OCI-LY7 (cell line): ENCODE results near the gene XAB2. TPM values are rescaled to one million over a fixed set of nuclear protein-coding genes. Genes with fewer than 3 reads are reported as not detected.

Experiments used
- BruUV-seq: library from RNA; stranded (reverse); fragments of 400-500 nt; replicated peaks from 2 replicates; lab custom pipeline; 2021; lab: Mats Ljungman, UMichigan
- CTCF ChIA-PET: fragments of 300-600 bp; sonication (Branson Sonifier 250); formaldehyde crosslinking; loops from one replicate; lab custom pipeline; 2022; ENCODE audit warnings: antibody characterized with exemption; ENCODE audit not compliant: unreplicated experiment; lab: Charles Lee
- POLR2A ChIA-PET: fragments of 300-600 bp; sonication (Branson Sonifier 250); formaldehyde crosslinking; loops from one replicate; lab custom pipeline; 2022; ENCODE audit warnings: antibody characterized with exemption; lab: Charles Lee
- DNase-seq: peaks from one replicate; pipeline ENCODE4 v3.0.0-alpha.2; 2015; ENCODE audit warnings: low spot score
- H2AFZ ChIP-seq: fragments of 200-600 bp; sonication (generic), shearing (Covaris generic); 2 replicates; pipeline ENCODE4 v1.6.1; 2014; ENCODE audit warnings: mild to moderate bottlenecking, antibody characterized with exemption, low read length, moderate library complexity
- H3K27ac ChIP-seq: fragments of 200-600 bp; sonication (generic); 2 replicates; pipeline ENCODE4 v1.5.1; 2014; ENCODE audit warnings: mixed run types, low read depth, mild to moderate bottlenecking, moderate library complexity, low read length, inconsistent platforms; ENCODE audit not compliant: poor library complexity, severe bottlenecking
- H3K36me3 ChIP-seq: fragments of 200-600 bp; sonication (generic); 2 replicates; pipeline ENCODE4 v1.6.1; 2014; ENCODE audit warnings: mild to moderate bottlenecking, antibody characterized with exemption, low read length, moderate library complexity, mixed read lengths; ENCODE audit not compliant: insufficient read depth
- H3K4me1 ChIP-seq: fragments of 200-600 bp; sonication (generic); 2 replicates; pipeline ENCODE4 v1.5.1; 2014; ENCODE audit warnings: mild to moderate bottlenecking, low read length; ENCODE audit not compliant: insufficient read depth, poor library complexity, severe bottlenecking
- H3K4me2 ChIP-seq: fragments of 200-600 bp; sonication (generic); 2 replicates; pipeline ENCODE4 v1.6.1; 2014; ENCODE audit warnings: mild to moderate bottlenecking, low read length
- H3K4me3 ChIP-seq: fragments of 200-600 bp; sonication (generic); 2 replicates; pipeline ENCODE4 v1.5.1; 2014; ENCODE audit warnings: mild to moderate bottlenecking, low read depth, low read length; ENCODE audit not compliant: poor library complexity, severe bottlenecking
- H3K79me2 ChIP-seq: fragments of 200-600 bp; sonication (generic); 2 replicates; pipeline ENCODE4 v1.6.1; 2016; ENCODE audit warnings: low read depth, mild to moderate bottlenecking, low read length, moderate library complexity, mixed read lengths; ENCODE audit not compliant: insufficient read depth
- H3K9me2 ChIP-seq: fragments of 200-600 bp; sonication (generic); 2 replicates; pipeline ENCODE4 v1.6.1; 2016; ENCODE audit warnings: mild to moderate bottlenecking, low read length, mixed read lengths; ENCODE audit not compliant: insufficient read depth
- H3K9me3 ChIP-seq: fragments of 200-600 bp; sonication (generic); 2 replicates; pipeline ENCODE4 v1.6.1; 2014; ENCODE audit warnings: mild to moderate bottlenecking, mixed run types, low read length, mixed read lengths
- H4K20me1 ChIP-seq: fragments of 200-600 bp; sonication (generic); 2 replicates; pipeline ENCODE4 v1.6.1; 2014; ENCODE audit warnings: mild to moderate bottlenecking, antibody characterized with exemption, low read length, moderate library complexity, mixed read lengths; ENCODE audit not compliant: insufficient read depth
- EZH2phosphoT487 ChIP-seq: fragments of 200-600 bp; sonication (generic); IDR thresholded peaks from 2 replicates; pipeline ENCODE4 v1.6.1; 2018; ENCODE audit warnings: low read depth, borderline replicate concordance, mild to moderate bottlenecking, mixed run types, antibody characterized with exemption, low read length, moderate library complexity, mixed read lengths
- intact Hi-C: fragments of 100-400 bp; cut with micrococcal nuclease; formaldehyde crosslinking; loops from one replicate; pipeline ENCODE4 v1.10.0; 2022; ENCODE audit not compliant: unreplicated experiment
- total RNA-seq, 2 experiments: library from RNA; depleted of rRNA in 1 of 2; stranded (reverse); fragments of >200 nt in 1 of 2; shearing (Covaris generic) in 1 of 2; gene quantifications; 2 replicates each; pipeline ENCODE4 v1.2.3, GENCODE V29; 2014 to 2022
- TF ChIP-seq, protein P1 (sequence below): fragments of 200-600 bp; sonication (generic); conservative IDR thresholded peaks from 2 replicates; pipeline ENCODE4 v1.5.1; 2014; ENCODE audit warnings: mild to moderate bottlenecking, antibody characterized with exemption, low read length, moderate library complexity, mixed read lengths

XAB2 gene
- total RNA-seq, 2 experiments from 2014 or later, result 36.6 to 39.9 TPM

DNA sequence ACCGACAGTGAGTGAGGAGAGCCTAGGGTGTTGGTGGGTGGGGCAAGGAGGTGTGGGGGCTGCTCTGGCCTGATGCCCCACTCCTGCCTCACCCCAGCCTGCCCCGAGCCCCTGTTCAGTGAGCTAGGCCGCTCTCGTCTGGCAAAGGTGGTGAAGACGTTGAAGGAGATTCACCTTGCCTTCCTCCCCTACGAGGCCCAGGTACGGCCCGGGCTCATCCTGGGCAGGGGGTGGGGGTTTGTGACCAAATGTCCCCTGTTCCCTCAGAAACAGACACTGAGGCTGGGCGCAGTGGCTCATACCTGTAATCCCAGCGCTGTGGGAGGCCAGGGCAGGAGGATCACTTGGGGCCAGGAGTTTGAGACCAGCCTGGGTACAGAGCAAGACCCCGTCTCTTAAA is 11.5 kb upstream of the XAB2 start:
- H3K4me1 ChIP-seq, result peaks cover 15% of the 10 kb centered on the region
- H3K4me3 ChIP-seq, result no peak overlapping the region
- no peak for DNase-seq
- no peak overlapping the region for H3K4me2 ChIP-seq
- no TSS peak for BruUV-seq
- TF ChIP-seq, protein P1, sequence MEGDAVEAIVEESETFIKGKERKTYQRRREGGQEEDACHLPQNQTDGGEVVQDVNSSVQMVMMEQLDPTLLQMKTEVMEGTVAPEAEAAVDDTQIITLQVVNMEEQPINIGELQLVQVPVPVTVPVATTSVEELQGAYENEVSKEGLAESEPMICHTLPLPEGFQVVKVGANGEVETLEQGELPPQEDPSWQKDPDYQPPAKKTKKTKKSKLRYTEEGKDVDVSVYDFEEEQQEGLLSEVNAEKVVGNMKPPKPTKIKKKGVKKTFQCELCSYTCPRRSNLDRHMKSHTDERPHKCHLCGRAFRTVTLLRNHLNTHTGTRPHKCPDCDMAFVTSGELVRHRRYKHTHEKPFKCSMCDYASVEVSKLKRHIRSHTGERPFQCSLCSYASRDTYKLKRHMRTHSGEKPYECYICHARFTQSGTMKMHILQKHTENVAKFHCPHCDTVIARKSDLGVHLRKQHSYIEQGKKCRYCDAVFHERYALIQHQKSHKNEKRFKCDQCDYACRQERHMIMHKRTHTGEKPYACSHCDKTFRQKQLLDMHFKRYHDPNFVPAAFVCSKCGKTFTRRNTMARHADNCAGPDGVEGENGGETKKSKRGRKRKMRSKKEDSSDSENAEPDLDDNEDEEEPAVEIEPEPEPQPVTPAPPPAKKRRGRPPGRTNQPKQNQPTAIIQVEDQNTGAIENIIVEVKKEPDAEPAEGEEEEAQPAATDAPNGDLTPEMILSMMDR, result no peak
- TF ChIP-seq EZH2phosphoT487, result no peak
- intact Hi-C loops, result no loop called here
- no peaks in the 10 kb centered on the region for H3K9me2 ChIP-seq
- no peaks in the 10 kb centered on the region for H3K9me3 ChIP-seq
- CTCF ChIA-PET, result interaction anchor here (0.7 kb wide), 1 partner anchor 35 kb away, joined by 3 read pairs; no protein-coding TSS in a partner anchor
- POLR2A ChIA-PET, result no interaction called here
- no peaks in the 10 kb centered on the region for H4K20me1 ChIP-seq
- H3K27ac ChIP-seq, result no peak overlapping the region
- H3K79me2 ChIP-seq, result no peaks in the 10 kb centered on the region; the same call in 1 of the 2 replicates
- H3K36me3 ChIP-seq, result no peaks in the 10 kb centered on the region
- H2AFZ ChIP-seq, result no peak overlapping the region

GRCh38 chr19:7639863-7640348 is 10.6 kb upstream of the XAB2 start:
- intact Hi-C loops, result no loop called here
- Histone ChIP-seq H3K27ac (no peak overlapping the region), H3K4me1 (peaks cover 15% of the 10 kb centered on the region), H3K9me2 (no peaks in the 10 kb centered on the region), H4K20me1 (no peaks in the 10 kb centered on the region), H3K4me3 (no peak overlapping the region), H3K9me3 (no peaks in the 10 kb centered on the region), H3K4me2 (no peak overlapping the region), H2AFZ (no peak overlapping the region), H3K36me3 (no peaks in the 10 kb centered on the region), H3K79me2 (no peaks in the 10 kb centered on the region; the same call in 1 of the 2 replicates)
- CTCF ChIA-PET, result no interaction called here
- TF ChIP-seq, protein P1, result no peak
- TF ChIP-seq EZH2phosphoT487, result no peak
- POLR2A ChIA-PET, result no interaction called here
- DNase-seq, result no peak
- BruUV-seq, result no TSS peak

GRCh38 chr19:7638802-7639465 is 9.6 kb upstream of the XAB2 start:
- Histone ChIP-seq H3K9me3 (no peaks in the 10 kb centered on the region), H3K27ac (no peak overlapping the region), H3K79me2 (no peaks in the 10 kb centered on the region; the same call in 1 of the 2 replicates), H3K4me3 (no peak overlapping the region), H4K20me1 (no peaks in the 10 kb centered on the region), H3K9me2 (no peaks in the 10 kb centered on the region), H3K4me1 (peaks cover 15% of the 10 kb centered on the region), H2AFZ (no peak overlapping the region), H3K4me2 (no peak overlapping the region), H3K36me3 (no peaks in the 10 kb centered on the region)
- intact Hi-C loops, result no loop called here
- TF ChIP-seq, protein P1, result no peak
- no peak for TF ChIP-seq EZH2phosphoT487
- DNase-seq, result no peak
- CTCF ChIA-PET, result no interaction called here
- no TSS peak for BruUV-seq
- POLR2A ChIA-PET, result interaction anchor here (1.1 kb wide), 1 partner anchor 9 kb away, joined by 6 read pairs; the partner anchor contains the start of genes PET100 and XAB2
